ENCODE data around the gene OSBPL1A.

- TF ChIP-seq CTCF (IDR thresholded peaks at IDR 0.05 in 4 of 5, conservative IDR thresholded peaks at IDR 0.05 in 1 of 5) (no peak), POLR2A (IDR thresholded peaks at IDR 0.05) (no peak)
Observed at GRCh38 chr18:24228667-24229041, 169.0 kb downstream of the OSBPL1A start.
